HG03095 (cell line): ENCODE measurements around the gene CA10.

Experiments
- ATAC-seq: cut with Tn5 transposase; IDR thresholded peaks from one replicate; pipeline ENCODE4 v1.9.1; 2021; ENCODE audit warnings: moderate library complexity; ENCODE audit not compliant: unreplicated experiment

Gene CA10

GRCh38 chr17:51890710-51891109 lies 267.8 kb downstream of the CA10 start:
- no peak for ATAC-seq

DNA sequence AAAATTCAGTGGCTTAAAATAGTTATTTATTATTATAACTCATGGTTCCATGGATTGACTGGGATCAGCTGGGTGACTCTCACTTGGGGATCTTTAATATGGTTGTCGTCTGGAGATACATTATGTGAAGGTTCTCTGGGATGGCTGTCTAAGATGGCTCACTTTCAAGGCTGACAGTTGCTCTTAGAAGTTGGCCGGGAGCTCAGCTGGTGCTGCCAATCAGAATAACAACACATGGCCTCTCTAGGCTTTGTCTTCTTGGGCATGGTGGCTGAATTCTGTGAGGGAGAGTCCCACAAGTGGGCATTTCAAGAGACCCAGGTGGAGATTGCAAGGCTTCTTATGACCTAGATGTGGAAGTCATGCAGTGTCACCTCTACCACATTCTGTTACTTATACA lies 269.7 kb downstream of the CA10 start:
- ATAC-seq, result no peak

GRCh38 chr17:51876986-51877385 lies 281.5 kb downstream of the CA10 start:
- no peak for ATAC-seq

- no peak for ATAC-seq
These were observed 285.2 kb downstream of the CA10 start for GRCh38 chr17:51873302-51873701.

DNA sequence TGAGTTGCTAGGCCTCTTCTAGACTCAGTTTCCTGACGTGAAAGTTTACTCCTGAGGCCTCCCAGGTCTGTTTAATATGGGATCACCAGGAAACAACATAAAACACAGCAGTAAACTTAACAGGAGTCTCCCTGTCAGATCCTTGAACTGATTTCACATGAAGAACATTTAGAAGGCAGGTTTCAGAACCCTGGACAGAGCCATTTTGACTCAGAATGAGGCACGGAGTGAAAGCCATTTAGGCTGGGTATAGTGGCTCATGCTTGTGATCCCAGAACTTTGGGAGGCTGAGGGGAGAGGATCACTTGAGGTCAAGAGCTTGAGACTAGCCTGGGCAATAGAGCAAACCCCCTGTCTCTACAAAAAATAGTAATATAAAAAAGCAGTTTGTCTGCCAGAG lies 289.1 kb downstream of the CA10 start:
- no peak for ATAC-seq

- ATAC-seq, result no peak
These were observed 297.5 kb downstream of the CA10 start for GRCh38 chr17:51860954-51861561.

DNA sequence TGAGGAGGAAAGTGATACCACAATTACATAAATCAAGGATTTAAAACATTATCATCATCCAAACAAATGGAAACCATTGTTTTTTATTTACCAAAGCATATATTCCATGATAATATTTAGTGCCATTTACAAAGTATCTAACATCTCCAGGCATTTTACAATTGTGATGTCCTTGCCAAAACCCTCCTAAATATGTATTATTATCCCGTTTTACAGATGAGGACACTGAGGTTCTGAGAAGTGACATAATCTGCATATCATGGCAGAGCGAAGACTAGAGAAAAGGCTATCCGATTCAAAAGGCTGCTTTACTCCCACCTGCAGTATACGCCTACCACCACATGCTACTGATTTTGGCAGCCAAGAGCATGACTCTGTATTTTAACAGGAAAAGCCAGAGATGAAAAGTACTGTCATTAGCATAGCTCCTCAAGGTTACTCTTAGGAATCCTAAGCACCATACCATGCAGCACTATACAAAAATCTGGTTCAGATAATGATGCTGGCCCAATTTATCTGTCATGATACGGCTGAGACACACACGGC lies 301.4 kb downstream of the CA10 start:
- ATAC-seq, result no peak

- ATAC-seq, result no peak
These were observed 302.7 kb downstream of the CA10 start for GRCh38 chr17:51855806-51856205.

GRCh38 chr17:51853857-51854256 lies 304.7 kb downstream of the CA10 start:
- ATAC-seq, result no peak

- no peak for ATAC-seq
These were observed 305.9 kb downstream of the CA10 start for GRCh38 chr17:51852603-51853002.

DNA sequence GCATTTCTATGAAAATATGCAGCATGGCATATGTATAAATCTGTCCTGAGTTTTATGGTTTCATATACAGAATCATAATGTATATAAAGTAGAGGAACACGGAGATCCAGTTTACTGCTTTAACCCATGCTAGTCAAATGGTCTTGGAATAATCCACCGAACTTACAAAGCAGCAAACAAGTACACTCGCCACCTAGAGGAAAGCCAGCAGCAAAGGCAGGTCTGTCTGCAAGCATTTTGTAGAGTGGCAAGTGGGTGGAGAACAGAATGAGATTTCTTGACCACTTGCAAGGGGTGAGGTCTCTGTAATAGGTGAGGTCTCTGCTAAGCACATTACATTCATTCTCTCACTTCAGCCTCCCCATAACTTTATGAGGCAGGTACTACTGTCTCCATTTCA lies 308.3 kb downstream of the CA10 start:
- no peak for ATAC-seq

- ATAC-seq, result no peak
These were observed 310.1 kb downstream of the CA10 start for GRCh38 chr17:51848451-51848850.

DNA sequence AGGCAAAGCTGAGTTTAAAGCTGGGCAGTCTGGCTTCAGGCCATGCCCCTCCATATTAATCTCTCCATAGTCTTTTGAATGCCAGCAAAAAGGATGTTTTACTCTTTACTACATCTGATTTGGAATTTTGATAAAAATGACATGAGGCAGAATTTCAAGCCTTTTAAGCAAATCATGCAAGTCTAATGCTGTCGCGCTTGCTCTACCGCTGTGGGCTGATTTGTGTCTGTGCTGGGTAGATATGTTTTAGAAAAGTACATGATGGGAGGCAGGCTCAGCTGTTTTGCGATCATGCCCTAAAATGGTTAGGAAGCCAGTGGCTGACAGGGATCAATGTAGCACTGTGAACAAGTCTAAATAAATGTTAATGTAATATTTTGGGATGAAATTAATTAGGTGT lies 311.9 kb downstream of the CA10 start:
- ATAC-seq, result no peak

GRCh38 chr17:51845776-51846175 lies 312.7 kb downstream of the CA10 start:
- no peak for ATAC-seq

DNA sequence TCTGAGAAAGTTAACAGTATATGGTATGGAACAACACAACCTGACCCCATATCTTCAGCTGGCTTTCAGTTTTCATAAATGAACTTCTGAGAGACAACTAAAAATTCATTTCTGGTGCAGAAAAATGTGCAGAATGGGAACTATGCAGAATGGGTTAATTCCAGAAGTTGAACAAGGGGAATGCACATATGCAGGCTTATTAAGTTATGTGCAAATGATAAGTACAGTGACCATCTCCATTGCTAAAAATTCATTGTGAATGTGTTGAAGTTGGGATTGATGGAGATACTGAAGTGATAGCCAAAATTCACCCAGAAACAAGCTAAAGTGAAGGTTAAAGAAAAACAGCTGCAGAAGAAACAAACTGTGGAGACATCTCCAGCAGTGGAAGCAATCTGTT lies 315.8 kb downstream of the CA10 start:
- ATAC-seq, result no peak

DNA sequence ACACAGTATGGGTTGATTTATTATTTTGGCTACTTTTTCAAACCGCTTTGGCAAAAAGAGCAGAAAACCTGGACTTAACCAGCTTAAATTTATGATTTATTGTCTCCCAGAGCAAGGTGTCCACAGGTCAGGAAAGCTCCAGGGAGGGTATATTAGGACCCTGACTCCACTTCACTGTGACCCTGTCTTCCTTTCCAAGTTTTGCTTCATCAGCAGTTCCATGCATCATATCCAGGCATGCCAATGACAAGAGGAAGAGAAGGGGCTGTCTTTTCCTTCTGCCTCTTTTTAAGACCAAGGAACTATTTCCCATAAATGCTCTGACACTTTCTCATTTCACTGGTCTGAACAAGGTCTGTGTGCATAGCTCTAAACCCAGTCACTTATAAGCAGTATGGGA lies 316.8 kb downstream of the CA10 start:
- ATAC-seq, result no peak

GRCh38 chr17:51840688-51841087 lies 317.8 kb downstream of the CA10 start:
- no peak for ATAC-seq

DNA sequence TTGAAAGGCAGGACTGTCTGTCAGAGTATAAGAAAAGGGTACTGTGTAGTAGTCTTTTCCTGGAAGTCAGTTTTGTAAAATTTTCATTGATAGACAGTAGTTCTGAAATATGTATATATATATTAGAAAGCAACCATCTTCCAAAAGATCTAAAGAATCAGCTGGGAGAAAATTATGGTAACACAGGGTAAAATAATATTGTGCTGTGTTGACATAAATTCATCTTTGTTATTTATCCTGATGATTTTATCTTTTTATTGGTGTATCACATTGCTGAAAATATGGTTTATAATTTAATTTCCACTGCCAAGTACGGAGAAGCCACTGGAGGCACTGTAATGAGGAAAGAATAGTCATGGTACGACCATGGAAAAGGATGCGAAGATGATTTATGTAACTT lies 324.9 kb downstream of the CA10 start:
- ATAC-seq, result no peak

GRCh38 chr17:51833045-51833444 lies 325.5 kb downstream of the CA10 start:
- ATAC-seq, result no peak

DNA sequence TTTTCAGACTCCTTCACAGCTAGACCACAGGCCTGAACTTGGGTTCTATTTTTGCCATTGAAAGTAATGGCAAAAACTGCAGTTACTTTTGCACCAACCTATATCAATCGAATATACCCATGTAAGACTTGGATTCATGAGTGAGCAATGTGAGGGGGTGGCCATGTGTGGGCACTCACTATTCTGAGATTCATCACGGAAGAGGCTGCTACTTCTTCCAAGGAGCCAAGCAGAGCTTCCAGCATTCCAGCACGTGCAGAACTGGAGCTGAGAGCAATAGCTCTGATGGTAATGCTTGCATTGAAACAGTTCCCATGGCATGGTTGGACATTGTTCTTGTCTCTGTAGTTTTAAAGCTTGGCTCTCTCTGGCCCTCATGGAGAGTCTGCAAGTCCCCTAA lies 327.6 kb downstream of the CA10 start:
- ATAC-seq, result no peak

- no peak for ATAC-seq
These were observed 328.1 kb downstream of the CA10 start for GRCh38 chr17:51830451-51830850.

GRCh38 chr17:51828901-51829300 lies 329.6 kb downstream of the CA10 start:
- ATAC-seq, result no peak

DNA sequence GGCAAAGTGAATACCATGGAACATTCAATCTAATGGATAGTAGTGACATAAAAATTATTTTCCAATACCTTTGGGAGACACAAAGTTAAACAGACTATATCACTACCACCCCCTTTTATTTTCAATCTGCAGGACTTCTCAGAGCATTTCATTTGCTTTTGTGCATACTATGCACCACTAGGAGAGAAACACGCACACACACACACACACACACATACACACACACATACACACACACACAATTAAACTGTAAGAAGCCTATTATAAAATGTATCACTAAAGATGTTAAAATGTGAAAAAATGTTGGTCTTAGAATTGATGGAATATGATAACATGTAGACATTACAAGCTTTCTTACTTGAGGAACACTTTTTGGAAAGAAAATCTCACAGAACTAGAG lies 331.4 kb downstream of the CA10 start:
- ATAC-seq, result no peak
